Nephron progenitor cell (in vitro differentiated cells): ENCODE data around the gene DCDC1.

Experiments used
- DNase-seq: peaks from one replicate; pipeline ENCODE4 v3.0.0; 2021
- H3K27ac Mint-ChIP-seq: 2 replicates; pipeline ENCODE4 v1.8.0; 2021; ENCODE audit warnings: mild to moderate bottlenecking, moderate library complexity, mixed read lengths
- H3K27me3 Mint-ChIP-seq: 2 replicates; pipeline ENCODE4 v1.8.0; 2021; ENCODE audit warnings: mild to moderate bottlenecking, low read depth, mixed read lengths; ENCODE audit not compliant: poor library complexity
- H3K36me3 Mint-ChIP-seq: 2 replicates; pipeline ENCODE4 v1.8.0; 2021; ENCODE audit warnings: low read depth, mixed read lengths
- H3K4me1 Mint-ChIP-seq: 2 replicates; pipeline ENCODE4 v1.8.0; 2021; ENCODE audit warnings: mixed read lengths
- H3K4me3 Mint-ChIP-seq: 2 replicates; pipeline ENCODE4 v1.8.0; 2021; ENCODE audit warnings: mild to moderate bottlenecking, moderate library complexity, mixed read lengths
- H3K9me3 Mint-ChIP-seq: 2 replicates; pipeline ENCODE4 v1.8.0; 2021; ENCODE audit warnings: mild to moderate bottlenecking, moderate library complexity, mixed read lengths
- CTCF ChIP-seq: fragments of 200-600 bp; sonication (generic); IDR thresholded peaks from 2 replicates; pipeline ENCODE4 v1.5.0; 2021; ENCODE audit warnings: antibody characterized with exemption

Gene DCDC1

DNA sequence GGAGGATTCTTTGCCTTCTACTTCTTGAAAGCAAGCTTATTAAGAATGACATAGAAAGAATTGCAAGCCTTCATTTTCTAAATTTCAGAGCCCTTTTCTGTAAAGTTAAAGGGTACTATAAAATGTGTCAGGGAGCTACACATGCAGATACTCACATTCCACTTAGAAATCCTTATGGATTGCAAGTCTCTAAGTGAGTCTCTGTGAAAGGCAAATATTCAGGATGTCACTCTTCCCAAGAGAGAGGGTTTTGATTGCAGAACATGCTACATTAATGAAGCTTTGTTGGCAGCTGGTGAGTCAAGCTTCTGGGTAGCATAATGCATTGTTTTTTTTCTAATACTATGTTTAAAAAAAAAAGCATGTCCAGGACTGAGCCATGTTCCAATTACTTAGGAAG lies 369.2 kb downstream of the DCDC1 start:
- H3K4me3 Mint-ChIP-seq, result no peak overlapping the region
- no peaks in the 10 kb centered on the region for H3K36me3 Mint-ChIP-seq
- TF ChIP-seq CTCF, result no peak
- no peaks in the 10 kb centered on the region for H3K4me1 Mint-ChIP-seq
- no peaks in the 10 kb centered on the region for H3K9me3 Mint-ChIP-seq
- DNase-seq, result no peak
- H3K27ac Mint-ChIP-seq, result no peak overlapping the region
- peaks cover 4% of the 10 kb centered on the region for H3K27me3 Mint-ChIP-seq

- H3K9me3 Mint-ChIP-seq, result no peaks in the 10 kb centered on the region
- H3K4me3 Mint-ChIP-seq, result no peak overlapping the region
- H3K27ac Mint-ChIP-seq, result no peak overlapping the region
- TF ChIP-seq CTCF, result no peak
- H3K27me3 Mint-ChIP-seq, result no peaks in the 10 kb centered on the region
- H3K36me3 Mint-ChIP-seq, result no peaks in the 10 kb centered on the region
- DNase-seq, result no peak
- no peaks in the 10 kb centered on the region for H3K4me1 Mint-ChIP-seq
Measured at GRCh38 chr11:30992513-30992849, 377.1 kb downstream of the DCDC1 start.

GRCh38 chr11:30991802-30992512 lies 377.6 kb downstream of the DCDC1 start:
- DNase-seq, result no peak
- no peak for TF ChIP-seq CTCF
- H3K27me3 Mint-ChIP-seq, result no peaks in the 10 kb centered on the region
- no peaks in the 10 kb centered on the region for H3K36me3 Mint-ChIP-seq
- no peak overlapping the region for H3K27ac Mint-ChIP-seq
- H3K9me3 Mint-ChIP-seq, result no peaks in the 10 kb centered on the region
- H3K4me3 Mint-ChIP-seq, result no peak overlapping the region
- no peaks in the 10 kb centered on the region for H3K4me1 Mint-ChIP-seq

DNA sequence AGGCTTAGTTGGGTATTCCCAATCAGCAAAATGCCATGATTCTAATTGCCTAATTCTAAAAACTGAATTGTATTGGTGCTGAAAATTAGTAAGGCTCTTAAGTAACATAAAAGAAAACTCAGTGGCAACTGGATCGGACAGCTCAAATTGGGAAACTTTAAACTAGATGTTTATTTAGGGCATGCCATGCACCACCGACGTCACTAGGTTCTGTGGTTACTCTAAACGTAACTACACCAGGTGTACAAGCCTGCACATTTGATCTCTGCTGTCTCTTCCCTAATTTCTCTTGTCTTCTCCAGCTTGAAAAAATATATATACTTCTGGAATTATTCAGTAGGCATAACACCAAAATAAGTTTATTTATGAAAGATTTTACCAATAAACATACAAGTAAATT lies 378.2 kb downstream of the DCDC1 start:
- Mint-ChIP-seq H3K27me3 (no peaks in the 10 kb centered on the region), H3K4me1 (no peaks in the 10 kb centered on the region), H3K36me3 (no peaks in the 10 kb centered on the region)

GRCh38 chr11:30990625-30991296 lies 378.8 kb downstream of the DCDC1 start:
- H3K27me3 Mint-ChIP-seq, result no peaks in the 10 kb centered on the region
- no peak for DNase-seq
- no peak for TF ChIP-seq CTCF
- H3K4me1 Mint-ChIP-seq, result no peaks in the 10 kb centered on the region
- no peaks in the 10 kb centered on the region for H3K36me3 Mint-ChIP-seq
- H3K9me3 Mint-ChIP-seq, result no peaks in the 10 kb centered on the region
- H3K27ac Mint-ChIP-seq, result no peak overlapping the region
- H3K4me3 Mint-ChIP-seq, result no peak overlapping the region

More for the DNA sequence above, 378.2 kb downstream of the DCDC1 start:
- no peak for DNase-seq
- Mint-ChIP-seq H3K27ac (no peak overlapping the region), H3K9me3 (no peaks in the 10 kb centered on the region), H3K4me3 (no peak overlapping the region)
- TF ChIP-seq CTCF, result no peak

DNA sequence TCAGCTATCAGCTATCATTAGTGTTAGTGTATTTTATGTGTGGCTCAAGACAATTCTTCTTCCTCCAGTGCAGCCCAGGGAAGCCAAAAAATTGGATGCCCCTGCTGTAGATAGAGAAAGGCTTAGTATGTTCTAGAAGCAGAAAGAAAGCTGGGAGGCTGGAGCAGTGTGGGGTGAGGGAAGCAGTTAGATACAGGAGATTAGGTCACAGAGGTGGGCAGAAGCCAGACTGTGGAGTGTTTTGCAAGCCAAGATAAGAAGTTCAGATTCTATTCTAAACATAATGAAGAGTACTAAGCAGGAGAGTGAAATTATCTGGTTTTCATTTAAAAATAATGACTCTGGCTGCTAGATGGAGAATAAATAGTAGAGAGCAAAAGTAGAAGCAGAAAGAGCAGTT lies 381.7 kb downstream of the DCDC1 start:
- Mint-ChIP-seq H3K27me3 (no peaks in the 10 kb centered on the region), H3K27ac (no peak overlapping the region), H3K36me3 (no peaks in the 10 kb centered on the region), H3K4me3 (no peak overlapping the region), H3K9me3 (no peaks in the 10 kb centered on the region), H3K4me1 (no peaks in the 10 kb centered on the region)
- TF ChIP-seq CTCF, result no peak
- DNase-seq, result no peak
